Testis (tissue), 3 donors: ENCODE results near the gene EIF2D. TPM values are rescaled to one million over a fixed set of nuclear protein-coding genes. Genes with fewer than 3 reads are reported as not detected.
"Not testable (repeated sequence)": the region's sequence is repeated elsewhere in the genome, so short reads cannot be mapped to it uniquely, and the experiment has no call there.

Source experiments
- DNase-seq: peaks from one replicate; pipeline ENCODE4 v3.0.0-alpha.2; 2019
- H3K27ac ChIP-seq, 2 donors: fragments of 200-600 bp; sonication (generic); one replicate each; pipeline ENCODE4 v1.5.1; 2019
- H3K27me3 ChIP-seq: fragments of 200-600 bp; sonication (generic); one replicate; pipeline ENCODE4 v1.5.1; 2019
- H3K36me3 ChIP-seq: fragments of 200-600 bp; sonication (generic); one replicate; pipeline ENCODE4 v1.5.1; 2017; ENCODE audit warnings: low read depth; ENCODE audit errors: missing control alignments
- H3K4me1 ChIP-seq: fragments of 200-600 bp; sonication (generic); one replicate; pipeline ENCODE4 v1.5.1; 2019
- H3K4me3 ChIP-seq, 2 donors: fragments of 200-600 bp; sonication (generic); one replicate each; pipeline ENCODE4 v1.5.1; 2017 to 2019
- H3K9me3 ChIP-seq: fragments of 200-600 bp; sonication (generic); one replicate; pipeline ENCODE4 v1.5.1; 2017
- POLR2A ChIP-seq: fragments of 450-650 bp; IDR thresholded peaks from one replicate; pipeline ENCODE4 v1.6.1; 2017; ENCODE audit warnings: antibody characterized with exemption, mild to moderate bottlenecking, moderate library complexity
- WGBS, 2 donors: methylation state at CpG; one replicate each; pipeline ENCODE4 v1.1.5; 2018; 5-methylcytosine and 5-hydroxymethylcytosine counted together
- intact Hi-C: fragments of 100-400 bp; cut with DNase I; formaldehyde crosslinking; loops from one replicate; pipeline ENCODE4 v1.15.1; 2023; ENCODE audit warnings: low total_unique reads
- polyA plus RNA-seq: library from polyadenylated mRNA; stranded (reverse); fragments of 350-450 nt; fragmentation: Illumina TruSeq; extraction: RNeasy Lipid Tissue Mini Kit (QIAGEN cat#74804); gene quantifications from one replicate; pipeline ENCODE4 v1.2.3, GENCODE V29; 2014; ENCODE audit warnings: low read depth, low replicate concordance; ENCODE audit not compliant: insufficient read depth
- total RNA-seq, 2 donors: library from RNA; depleted of rRNA; stranded (reverse); fragments of >200 nt; gene quantifications; one replicate each; pipeline ENCODE4 v1.2.3, GENCODE V29; 2016
- TF ChIP-seq, protein P1 (sequence below), 3 experiments: fragments of 450-650 bp in 2 of 3; fragments of 200-600 bp in 1 of 3; sonication (generic) in 1 of 3; IDR thresholded peaks; one replicate each; pipeline ENCODE4 v1.5.1; 2016 to 2019; ENCODE audit warnings: antibody characterized with exemption in 3 of 3, mild to moderate bottlenecking in 2 of 3, moderate library complexity in 1 of 3

EIF2D gene
- total and polyA plus RNA-seq, 3 donors from 2014 or later: 54.8 to 65.3 (median 59.4) TPM

GRCh38 chr1:206647224-206647623 lies 35.0 kb upstream of the EIF2D start:
- Histone ChIP-seq H3K27ac (no peak overlapping the region), H3K27me3 (no peaks in the 10 kb centered on the region), H3K4me3 (no peak overlapping the region), H3K36me3 (no peaks in the 10 kb centered on the region), H3K9me3 (no peaks in the 10 kb centered on the region), H3K4me1 (no peaks in the 10 kb centered on the region)
- intact Hi-C loops: no loop called here
- DNase-seq: no peak
- TF ChIP-seq, protein P1, sequence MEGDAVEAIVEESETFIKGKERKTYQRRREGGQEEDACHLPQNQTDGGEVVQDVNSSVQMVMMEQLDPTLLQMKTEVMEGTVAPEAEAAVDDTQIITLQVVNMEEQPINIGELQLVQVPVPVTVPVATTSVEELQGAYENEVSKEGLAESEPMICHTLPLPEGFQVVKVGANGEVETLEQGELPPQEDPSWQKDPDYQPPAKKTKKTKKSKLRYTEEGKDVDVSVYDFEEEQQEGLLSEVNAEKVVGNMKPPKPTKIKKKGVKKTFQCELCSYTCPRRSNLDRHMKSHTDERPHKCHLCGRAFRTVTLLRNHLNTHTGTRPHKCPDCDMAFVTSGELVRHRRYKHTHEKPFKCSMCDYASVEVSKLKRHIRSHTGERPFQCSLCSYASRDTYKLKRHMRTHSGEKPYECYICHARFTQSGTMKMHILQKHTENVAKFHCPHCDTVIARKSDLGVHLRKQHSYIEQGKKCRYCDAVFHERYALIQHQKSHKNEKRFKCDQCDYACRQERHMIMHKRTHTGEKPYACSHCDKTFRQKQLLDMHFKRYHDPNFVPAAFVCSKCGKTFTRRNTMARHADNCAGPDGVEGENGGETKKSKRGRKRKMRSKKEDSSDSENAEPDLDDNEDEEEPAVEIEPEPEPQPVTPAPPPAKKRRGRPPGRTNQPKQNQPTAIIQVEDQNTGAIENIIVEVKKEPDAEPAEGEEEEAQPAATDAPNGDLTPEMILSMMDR (IDR thresholded peaks at IDR 0.05): no peak
- no peak for TF ChIP-seq POLR2A

DNA sequence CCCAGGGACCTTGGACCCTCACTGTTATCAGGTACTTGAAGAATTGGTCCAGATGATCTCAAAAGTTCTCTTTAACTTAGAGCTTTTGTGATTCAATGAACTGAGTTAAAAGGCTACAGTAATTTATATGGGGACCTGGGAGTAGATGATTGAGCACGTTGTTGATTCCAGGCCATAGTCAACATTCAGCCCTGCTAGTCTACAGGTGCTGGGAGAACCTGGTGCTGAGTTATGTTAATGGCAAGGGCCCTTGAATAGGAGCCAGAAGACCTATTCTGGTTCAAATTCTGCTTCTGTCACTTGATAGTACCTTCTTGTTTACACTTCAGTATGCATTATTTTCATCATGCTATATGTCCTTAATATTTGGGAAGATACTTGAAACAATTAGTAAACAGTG lies 34.2 kb upstream of the EIF2D start:
- Histone ChIP-seq H3K4me1 (no peaks in the 10 kb centered on the region), H3K9me3 (no peaks in the 10 kb centered on the region), H3K4me3 (no peak overlapping the region), H3K27me3 (no peaks in the 10 kb centered on the region), H3K36me3 (no peaks in the 10 kb centered on the region), H3K27ac (no peak overlapping the region)
- no peak for TF ChIP-seq POLR2A
- TF ChIP-seq, protein P1 (IDR thresholded peaks at IDR 0.05): no peak
- WGBS, 2 donors: 73 to 100% methylated on average over 1 of the region's 1 CpG
- DNase-seq: no peak
- intact Hi-C loops: no loop called here

DNA sequence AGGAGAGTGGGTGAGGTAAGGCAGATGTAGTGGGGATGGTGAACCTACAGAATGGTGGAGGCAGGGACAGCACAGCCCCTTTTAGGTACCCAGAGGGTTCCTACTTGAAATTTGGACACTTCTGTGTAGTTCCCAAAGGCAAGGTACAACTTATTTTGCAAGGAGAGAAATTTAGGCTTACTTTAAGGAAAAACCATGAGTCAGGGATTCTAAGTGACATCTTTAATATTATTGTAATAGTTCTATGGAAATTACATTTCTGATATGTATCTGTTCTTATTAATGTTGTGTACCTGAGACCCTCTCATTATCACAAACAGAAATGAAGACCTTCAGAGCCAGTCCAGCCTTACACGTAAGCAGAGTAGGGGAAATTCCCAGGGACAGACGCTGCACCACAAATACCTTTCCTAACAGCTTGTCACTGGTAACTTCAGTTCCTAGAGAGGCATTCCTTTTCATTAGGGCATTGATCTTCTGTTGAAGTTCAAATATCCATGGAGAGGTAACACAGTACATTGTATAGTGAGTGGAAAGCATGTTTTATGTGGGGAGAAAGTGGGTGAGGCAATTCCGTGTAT lies 30.9 kb upstream of the EIF2D start:
- no peak overlapping the region for H3K27ac ChIP-seq
- WGBS, 2 donors: 91 to 96% methylated on average over 3 of the region's 3 CpGs

DNA sequence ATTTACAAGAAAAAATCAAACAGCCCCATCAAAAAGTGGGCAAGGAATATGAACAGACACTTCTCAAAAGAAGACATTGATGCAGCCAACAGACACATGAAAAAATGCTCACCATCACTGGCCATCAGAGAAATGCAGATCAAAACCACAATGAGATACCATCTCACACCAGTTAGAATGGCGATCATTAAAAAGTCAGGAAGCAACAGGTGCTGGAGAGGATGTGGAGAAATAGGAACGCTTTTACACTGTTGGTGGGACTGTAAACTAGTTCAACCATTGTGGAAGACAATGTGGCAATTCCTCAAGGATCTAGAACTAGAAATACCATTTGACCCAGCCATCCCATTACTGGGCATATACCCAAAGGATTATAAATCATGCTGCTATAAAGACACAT lies 29.8 kb upstream of the EIF2D start:
- DNase-seq, H3K9me3 ChIP-seq, H3K27ac ChIP-seq, H3K4me3 ChIP-seq, H3K27me3 ChIP-seq, H3K4me1 ChIP-seq, intact Hi-C loops, H3K36me3 ChIP-seq: not testable (repeated sequence)
- 90 to 94% methylated on average over 2 of the region's 2 CpGs for WGBS, 2 donors

More for the DNA sequence above, 30.9 kb upstream of the EIF2D start:
- intact Hi-C loops: no loop called here
- H3K27me3 ChIP-seq: no peaks in the 10 kb centered on the region
- H3K4me3 ChIP-seq: no peak overlapping the region
- no peak for DNase-seq
- H3K9me3 ChIP-seq: no peaks in the 10 kb centered on the region
- H3K36me3 ChIP-seq: no peaks in the 10 kb centered on the region
- TF ChIP-seq, protein P1 (IDR thresholded peaks at IDR 0.05): no peak
- TF ChIP-seq POLR2A: no peak
- H3K4me1 ChIP-seq: no peaks in the 10 kb centered on the region

DNA sequence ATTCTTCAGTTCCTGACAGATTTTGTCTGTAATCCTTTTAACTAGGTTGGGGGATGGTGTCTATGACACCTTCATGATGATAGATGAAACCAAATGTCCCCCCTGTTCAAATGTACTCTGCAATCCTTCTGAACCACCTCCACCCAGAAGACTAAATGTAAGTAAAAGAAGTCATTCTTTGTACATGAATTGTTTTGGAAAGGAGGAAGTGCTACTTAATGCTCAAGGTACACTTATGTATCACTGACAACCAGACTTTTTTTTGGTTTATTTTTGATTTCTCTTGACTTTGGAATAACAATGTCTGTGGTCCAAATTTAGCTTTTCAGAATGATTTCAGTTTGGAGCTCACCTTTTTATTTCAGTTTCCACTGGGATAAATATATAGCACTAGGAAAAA lies 25.3 kb upstream of the EIF2D start:
- Histone ChIP-seq H3K36me3 (no peaks in the 10 kb centered on the region), H3K27ac (no peak overlapping the region), H3K4me3 (no peak overlapping the region), H3K9me3 (no peaks in the 10 kb centered on the region), H3K4me1 (peaks cover 7% of the 10 kb centered on the region), H3K27me3 (no peaks in the 10 kb centered on the region)
- no peak for DNase-seq
- intact Hi-C loops: loop anchor here (10.0 kb wide), 1 partner anchor 277 kb away; no protein-coding TSS in a partner anchor
- TF ChIP-seq, protein P1 (IDR thresholded peaks at IDR 0.05): no peak
- TF ChIP-seq POLR2A: no peak
